Mesendoderm (in vitro differentiated cells): ENCODE data around the gene TDRD15. TPM values are rescaled to one million over a fixed set of nuclear protein-coding genes. Genes with fewer than 3 reads are reported as not detected.

Source experiments
- DNase-seq: peaks from one replicate; pipeline ENCODE4 v3.0.0; 2013
- H2AK5ac ChIP-seq: 2 replicates; pipeline ENCODE4 v1.6.1; 2013; ENCODE audit warnings: low read length, inconsistent platforms
- H2BK120ac ChIP-seq: 2 replicates; pipeline ENCODE4 v1.6.1; 2013; ENCODE audit warnings: low read depth, mild to moderate bottlenecking, low read length, moderate library complexity, mixed read lengths
- H2BK15ac ChIP-seq: replicated peaks from 2 replicates; pipeline ENCODE4 v1.6.1; 2013; ENCODE audit warnings: low read depth, mild to moderate bottlenecking, moderate library complexity
- H2BK5ac ChIP-seq: 2 replicates; pipeline ENCODE4 v1.6.1; 2013; ENCODE audit warnings: low read length, inconsistent platforms
- H3K18ac ChIP-seq: 2 replicates; pipeline ENCODE4 v1.6.1; 2013; ENCODE audit warnings: mild to moderate bottlenecking, low read length, mixed read lengths
- H3K23ac ChIP-seq: one replicate; pipeline ENCODE4 v1.6.1; 2013; ENCODE audit warnings: low read length
- H3K27ac ChIP-seq: 2 replicates; pipeline ENCODE4 v1.5.1; 2013; ENCODE audit warnings: low read depth, mild to moderate bottlenecking, inconsistent platforms, low read length, moderate library complexity
- H3K27me3 ChIP-seq: 2 replicates; pipeline ENCODE4 v1.6.1; 2013; ENCODE audit warnings: low read length, control low read depth, mild to moderate bottlenecking, inconsistent platforms; ENCODE audit not compliant: insufficient read depth, poor library complexity
- H3K36me3 ChIP-seq: 2 replicates; pipeline ENCODE4 v1.6.1; 2013; ENCODE audit warnings: low read length, inconsistent platforms; ENCODE audit not compliant: control insufficient read depth, insufficient read depth
- H3K4ac ChIP-seq: one replicate; pipeline ENCODE4 v1.6.1; 2013; ENCODE audit warnings: low read depth, mild to moderate bottlenecking, low read length, moderate library complexity
- H3K4me1 ChIP-seq: 2 replicates; pipeline ENCODE4 v1.6.1; 2013; ENCODE audit warnings: low read depth, low read length, inconsistent platforms; ENCODE audit not compliant: control insufficient read depth
- H3K4me2 ChIP-seq: 2 replicates; pipeline ENCODE4 v1.6.1; 2013; ENCODE audit warnings: low read length
- H3K4me3 ChIP-seq: 2 replicates; pipeline ENCODE4 v1.5.1; 2013; ENCODE audit warnings: mild to moderate bottlenecking, low read length
- H3K56ac ChIP-seq: one replicate; pipeline ENCODE4 v1.6.1; 2013; ENCODE audit warnings: low read length
- H3K79me1 ChIP-seq: 2 replicates; pipeline ENCODE4 v1.6.1; 2013; ENCODE audit warnings: low read length, inconsistent platforms
- H3K79me2 ChIP-seq: 2 replicates; pipeline ENCODE4 v1.6.1; 2013; ENCODE audit warnings: mild to moderate bottlenecking, low read length; ENCODE audit not compliant: control insufficient read depth, insufficient read depth
- H3K9ac ChIP-seq: 2 replicates; pipeline ENCODE4 v1.6.1; 2013; ENCODE audit warnings: low read length, inconsistent platforms
- H4K5ac ChIP-seq: one replicate; pipeline ENCODE4 v1.6.1; 2013; ENCODE audit warnings: low read length
- H4K8ac ChIP-seq: one replicate; pipeline ENCODE4 v1.6.1; 2013; ENCODE audit warnings: low read depth, mild to moderate bottlenecking, control low read depth, low read length, moderate library complexity
- WGBS: extraction: QIAGEN DNeasy Blood & Tissue Kit; methylation state at CpG from one replicate; pipeline ENCODE4 v1.1.7; 2013; ENCODE audit warnings: low lambda C conversion rate, missing lambda C conversion rate; ENCODE audit not compliant: insufficient coverage; ENCODE audit errors: extremely low coverage; 5-methylcytosine and 5-hydroxymethylcytosine counted together
- polyA plus RNA-seq, 2 experiments: library from polyadenylated mRNA; stranded (reverse); fragments of 200-250 nt; gene quantifications; one replicate each; pipeline ENCODE4 v1.2.3, GENCODE V29; 2013

Gene TDRD15
- not detected for polyA plus RNA-seq (2013, experiment 1 of 2)
- polyA plus RNA-seq (2013, experiment 2 of 2): not detected

DNA sequence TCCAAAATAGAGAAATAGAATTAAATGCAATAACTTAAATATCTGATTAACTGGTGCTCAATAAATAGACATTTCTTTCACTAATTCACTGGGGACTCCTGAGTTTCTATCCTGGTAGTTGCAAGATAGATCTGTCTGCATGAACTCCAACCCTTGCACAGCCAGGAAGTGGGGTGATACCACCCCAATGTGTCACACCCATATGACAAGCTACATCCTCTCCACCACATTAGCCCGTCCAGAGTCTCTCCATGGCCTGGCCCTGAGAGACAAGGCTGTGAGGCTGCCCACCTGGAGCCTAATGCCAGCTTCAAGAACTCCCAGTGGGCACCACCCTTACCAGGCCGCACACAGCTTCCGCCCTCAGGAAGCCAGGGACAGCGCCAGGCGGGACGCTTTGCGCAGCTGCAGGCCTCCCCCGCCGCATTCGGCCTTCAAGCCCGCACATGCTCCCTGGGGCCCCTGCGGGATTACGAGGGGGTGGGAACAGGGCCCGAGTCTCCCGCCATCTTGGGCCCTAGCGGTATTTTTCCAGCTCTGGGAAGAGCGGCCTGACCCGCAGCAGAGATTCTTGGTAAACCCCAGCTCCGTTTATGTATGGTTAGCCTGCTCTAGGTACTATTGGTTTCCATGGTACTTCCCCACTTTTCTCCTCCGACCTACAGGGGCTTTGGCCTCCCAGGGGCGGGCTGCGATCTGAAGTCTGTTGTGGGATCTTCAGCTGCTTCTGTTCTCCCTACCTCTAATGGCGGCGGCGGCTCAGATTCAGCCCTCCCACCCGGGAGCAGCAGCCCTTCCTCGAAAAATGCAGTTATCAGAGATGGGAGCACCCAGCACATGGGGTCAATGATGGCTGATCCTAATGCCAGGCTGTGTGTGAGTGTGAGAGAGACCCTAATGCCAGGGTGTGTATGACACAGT is at the start of gene TDRD15:
TSS of gene TDRD15 (plus strand) at position 496 of the 921 bp plus-strand sequence. CDS start 13,500 bp downstream, outside the sequence.
- Histone ChIP-seq H4K5ac (no peak within 1 kb of the TSS), H3K4me2 (no peak within 1 kb of the TSS), H3K23ac (no peak within 1 kb of the TSS), H3K9ac (no peak within 1 kb of the TSS), H3K56ac (no peak within 1 kb of the TSS), H3K36me3 (no peaks in the 10 kb centered on the region), H3K4me1 (no peaks in the 10 kb centered on the region), H2BK120ac (no peak within 1 kb of the TSS), H3K4me3 (no peak within 1 kb of the TSS), H3K4ac (no peak within 1 kb of the TSS), H3K27me3 (no peaks in the 10 kb centered on the region), H3K79me1 (no peaks in the 10 kb centered on the region), H3K18ac (no peak within 1 kb of the TSS), H2BK15ac (no peak within 1 kb of the TSS), H3K79me2 (no peaks in the 10 kb centered on the region), H2AK5ac (no peak within 1 kb of the TSS), H2BK5ac (no peak within 1 kb of the TSS), H4K8ac (no peak within 1 kb of the TSS), H3K27ac (no peak within 1 kb of the TSS)
- no CpG with 5 or more reads among the region's 27 CpGs for WGBS
- DNase-seq: no peak

DNA sequence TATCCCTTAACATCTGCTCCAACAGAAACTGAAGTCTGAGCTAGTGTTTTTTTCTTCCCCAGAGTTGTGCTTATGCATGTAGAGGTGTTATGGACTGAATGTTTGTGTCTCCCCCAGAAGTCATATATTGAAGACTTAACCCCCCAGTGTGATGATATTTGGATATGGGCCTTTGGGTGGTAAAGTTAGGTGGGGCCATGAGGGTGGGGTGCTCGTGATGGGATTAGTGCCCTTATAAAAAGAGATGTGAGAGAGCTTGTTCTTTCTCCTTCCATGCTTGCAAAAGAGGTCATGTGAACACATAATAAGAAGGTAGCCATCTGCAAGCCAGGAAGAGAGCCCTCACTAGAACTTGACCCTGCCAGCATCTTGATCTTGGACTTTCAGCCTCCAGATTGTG is 45.5 kb upstream of the TDRD15 start:
- no peak for DNase-seq
- Histone ChIP-seq H3K79me1 (no peaks in the 10 kb centered on the region), H3K4me3 (no peak overlapping the region), H2AK5ac (no peak overlapping the region), H3K18ac (no peak overlapping the region), H3K79me2 (no peaks in the 10 kb centered on the region), H3K4me2 (no peak overlapping the region), H4K8ac (no peak overlapping the region), H3K23ac (no peak overlapping the region), H2BK5ac (no peak overlapping the region), H3K27me3 (no peaks in the 10 kb centered on the region), H4K5ac (no peak overlapping the region), H3K4ac (no peak overlapping the region), H3K56ac (no peak overlapping the region), H3K27ac (no peak overlapping the region), H2BK120ac (no peak overlapping the region), H3K9ac (no peak overlapping the region), H2BK15ac (no peak overlapping the region), H3K4me1 (no peaks in the 10 kb centered on the region), H3K36me3 (no peaks in the 10 kb centered on the region)
- WGBS: no CpG with 5 or more reads among the region's 1 CpG

DNA sequence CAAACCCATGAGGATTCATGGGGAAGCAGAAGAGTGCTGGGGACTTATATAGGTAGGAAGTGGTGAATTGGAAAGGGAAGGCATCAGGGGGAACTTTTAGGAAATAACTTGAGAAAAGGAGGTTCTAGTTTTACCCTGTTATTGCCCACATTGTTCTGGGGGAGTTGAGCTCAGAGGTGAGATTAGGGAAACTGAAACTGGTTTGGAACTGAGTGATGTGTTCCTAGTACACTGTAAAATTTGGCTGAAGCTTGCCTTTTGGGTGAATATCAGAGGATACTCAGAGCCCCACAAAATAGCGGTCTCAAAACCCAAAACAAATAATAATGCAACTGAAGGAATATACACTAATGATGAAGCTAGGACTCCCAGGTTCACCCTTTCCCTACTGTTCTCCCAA is 40.3 kb upstream of the TDRD15 start:
- Histone ChIP-seq H2BK120ac (no peak overlapping the region), H4K8ac (no peak overlapping the region), H2BK5ac (no peak overlapping the region), H3K18ac (no peak overlapping the region), H3K56ac (no peak overlapping the region), H3K79me1 (no peaks in the 10 kb centered on the region), H4K5ac (no peak overlapping the region), H3K4me1 (no peaks in the 10 kb centered on the region), H3K36me3 (no peaks in the 10 kb centered on the region), H2BK15ac (no peak overlapping the region), H3K27ac (no peak overlapping the region), H3K4me2 (no peak overlapping the region), H3K9ac (no peak overlapping the region), H2AK5ac (no peak overlapping the region), H3K27me3 (no peaks in the 10 kb centered on the region), H3K4ac (no peak overlapping the region), H3K23ac (no peak overlapping the region), H3K79me2 (no peaks in the 10 kb centered on the region), H3K4me3 (no peak overlapping the region)
- DNase-seq: no peak
- whole genome bisulfite sequencing: no CpG with 5 or more reads among the region's 1 CpG

DNA sequence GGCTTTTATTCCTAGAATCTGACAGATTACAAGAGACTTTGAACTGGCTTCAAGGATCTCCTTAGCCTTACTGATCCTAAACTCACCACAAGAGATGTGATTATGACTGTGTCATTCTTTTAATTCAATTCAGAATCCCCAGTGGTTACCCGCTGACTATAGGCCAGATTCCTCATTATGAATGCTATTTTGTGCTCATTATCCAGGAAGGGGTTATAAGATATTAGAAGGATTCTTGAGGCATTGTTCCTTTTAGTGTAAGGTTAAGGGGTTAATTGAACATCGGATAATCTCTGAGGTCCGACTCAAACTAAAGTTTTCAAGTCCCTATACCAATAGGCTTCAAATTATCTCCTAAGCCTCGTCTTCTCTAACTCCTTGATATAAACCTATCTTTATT is 39.4 kb upstream of the TDRD15 start:
- no peak overlapping the region for H3K18ac ChIP-seq
- no peaks in the 10 kb centered on the region for H3K36me3 ChIP-seq
- H2BK5ac ChIP-seq: no peak overlapping the region
- no peak overlapping the region for H3K4me3 ChIP-seq
- no peaks in the 10 kb centered on the region for H3K27me3 ChIP-seq
- no peaks in the 10 kb centered on the region for H3K4me1 ChIP-seq
- H3K27ac ChIP-seq: no peak overlapping the region
- H4K5ac ChIP-seq: no peak overlapping the region
- no peak overlapping the region for H2BK120ac ChIP-seq
- WGBS: no CpG with 5 or more reads among the region's 4 CpGs
- no peak overlapping the region for H3K56ac ChIP-seq
- no peak overlapping the region for H2BK15ac ChIP-seq
- H4K8ac ChIP-seq: no peak overlapping the region
- H3K9ac ChIP-seq: no peak overlapping the region
- no peak for DNase-seq
- no peak overlapping the region for H3K23ac ChIP-seq
- no peak overlapping the region for H3K4me2 ChIP-seq
- no peaks in the 10 kb centered on the region for H3K79me1 ChIP-seq
- H3K4ac ChIP-seq: no peak overlapping the region
- H3K79me2 ChIP-seq: no peaks in the 10 kb centered on the region
- H2AK5ac ChIP-seq: no peak overlapping the region

DNA sequence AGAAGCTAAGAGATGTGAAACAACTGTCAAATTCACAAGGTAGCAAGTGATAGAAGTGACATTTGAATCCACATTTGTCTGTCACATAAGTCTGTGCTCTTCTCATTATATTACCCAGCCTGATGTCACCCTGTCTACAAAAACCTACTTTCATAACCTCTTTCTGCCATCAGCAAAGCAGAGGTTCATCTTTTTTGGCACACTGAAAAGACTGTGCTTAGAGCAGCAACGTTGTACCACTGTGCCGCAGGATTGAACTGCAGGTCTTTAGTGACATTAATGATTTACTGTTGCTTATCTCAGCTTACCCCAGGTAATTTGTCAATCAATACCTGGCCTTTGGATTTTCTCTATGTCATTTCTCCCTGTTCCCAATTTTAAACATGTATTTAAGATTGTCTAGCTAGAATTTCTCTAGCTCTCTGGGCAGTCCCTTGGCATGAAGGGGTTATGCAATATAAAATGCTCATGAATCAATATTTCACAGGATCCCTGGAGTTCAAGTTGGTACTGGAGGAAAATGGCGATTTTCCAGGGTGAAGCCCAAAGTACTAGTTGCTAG is 31.4 kb upstream of the TDRD15 start:
- Histone ChIP-seq H3K56ac (no peak overlapping the region), H2BK5ac (no peak overlapping the region), H3K27me3 (no peaks in the 10 kb centered on the region), H4K8ac (no peak overlapping the region), H2BK120ac (no peak overlapping the region), H4K5ac (no peak overlapping the region), H3K79me1 (no peaks in the 10 kb centered on the region), H3K9ac (no peak overlapping the region), H3K27ac (no peak overlapping the region), H3K4ac (no peak overlapping the region), H3K36me3 (no peaks in the 10 kb centered on the region), H3K79me2 (no peaks in the 10 kb centered on the region), H2AK5ac (no peak overlapping the region), H3K4me1 (no peaks in the 10 kb centered on the region), H2BK15ac (no peak overlapping the region), H3K18ac (no peak overlapping the region), H3K4me2 (no peak overlapping the region), H3K4me3 (no peak overlapping the region), H3K23ac (no peak overlapping the region)
- no CpG with 5 or more reads among the region's 3 CpGs for WGBS
- no peak for DNase-seq
